WTC11 (cell line): ENCODE data around the gene KCNJ6. TPM values are rescaled to one million over a fixed set of nuclear protein-coding genes. Genes with fewer than 3 reads are reported as not detected.
"Not testable (repeated sequence)": the region's sequence is repeated elsewhere in the genome, so short reads cannot be mapped to it uniquely, and the experiment has no call there.

Source experiments
- ATAC-seq: fragments of 200-7000 bp; cut with Tn5 transposase; 2 replicates; pipeline ENCODE4 v1.10.0; 2021; ENCODE audit warnings: mild to moderate bottlenecking, moderate library complexity
- CTCF ChIA-PET: fragments of 300-600 bp; sonication (Branson Sonifier 250); formaldehyde crosslinking; loops from one replicate; lab custom pipeline; 2021; ENCODE audit warnings: antibody characterized with exemption; lab: Charles Lee
- POLR2A ChIA-PET: fragments of 350-600 bp; sonication (Branson Sonifier 250); formaldehyde crosslinking; loops from one replicate; lab custom pipeline; 2021; ENCODE audit warnings: antibody characterized with exemption; lab: Charles Lee
- DNase-seq: peaks from one replicate; pipeline ENCODE4 v3.0.0; 2021; ENCODE audit warnings: low spot score
- H3K27ac Mint-ChIP-seq: 2 replicates; pipeline ENCODE4 v1.8.0; 2021; ENCODE audit warnings: mixed read lengths
- H3K27me3 Mint-ChIP-seq: 2 replicates; pipeline ENCODE4 v1.8.0; 2021; ENCODE audit warnings: low read depth, mild to moderate bottlenecking, moderate library complexity, mixed read lengths
- H3K36me3 Mint-ChIP-seq: 2 replicates; pipeline ENCODE4 v1.8.0; 2021; ENCODE audit warnings: mixed read lengths
- H3K4me1 Mint-ChIP-seq: 2 replicates; pipeline ENCODE4 v1.8.0; 2022; ENCODE audit warnings: mixed read lengths
- H3K4me3 Mint-ChIP-seq: 2 replicates; pipeline ENCODE4 v1.8.0; 2021; ENCODE audit warnings: mild to moderate bottlenecking, moderate library complexity, mixed read lengths
- H3K9me3 Mint-ChIP-seq: 2 replicates; pipeline ENCODE4 v1.8.0; 2021; ENCODE audit warnings: mixed read lengths
- ATF1 ChIP-seq: sonication (generic); formaldehyde crosslinking; IDR thresholded peaks from 2 replicates; pipeline ENCODE4 v1.8.1; 2023; ENCODE audit warnings: mild to moderate bottlenecking, moderate library complexity, missing genetic modification reagents
- ELF4 ChIP-seq: sonication (generic); formaldehyde crosslinking; IDR thresholded peaks from 2 replicates; pipeline ENCODE4 v1.8.1; 2022; ENCODE audit warnings: low read depth, mild to moderate bottlenecking, moderate library complexity, missing genetic modification reagents
- ETV6 ChIP-seq: sonication (generic); formaldehyde crosslinking; IDR thresholded peaks from 2 replicates; pipeline ENCODE4 v1.8.1; 2022; ENCODE audit warnings: mild to moderate bottlenecking, missing genetic modification reagents
- GTF2I ChIP-seq: fragments of 250-450 bp; sonication (Bioruptor Pico); conservative IDR thresholded peaks from 2 replicates; pipeline ENCODE4 v1.4.0; 2021; ENCODE audit warnings: mild to moderate bottlenecking
- HMGA2 ChIP-seq: fragments of 250-450 bp; sonication (Bioruptor Pico); IDR thresholded peaks from 2 replicates; pipeline ENCODE4 v1.4.0; 2021; ENCODE audit warnings: mild to moderate bottlenecking, moderate library complexity
- KAT7 ChIP-seq: sonication (generic); formaldehyde crosslinking; IDR thresholded peaks from 2 replicates; pipeline ENCODE4 v1.8.1; 2023; ENCODE audit warnings: missing genetic modification reagents, mild to moderate bottlenecking, borderline replicate concordance
- NFYB ChIP-seq: sonication (generic); formaldehyde crosslinking; conservative IDR thresholded peaks from 2 replicates; pipeline ENCODE4 v1.8.0; 2022; ENCODE audit warnings: low read depth, missing genetic modification reagents
- NR2C2 ChIP-seq: sonication (generic); formaldehyde crosslinking; IDR thresholded peaks from 2 replicates; pipeline ENCODE4 v1.8.0; 2022; ENCODE audit warnings: mild to moderate bottlenecking, missing genetic modification reagents
- NR3C1 ChIP-seq: sonication (generic); formaldehyde crosslinking; conservative IDR thresholded peaks from 2 replicates; pipeline ENCODE4 v1.8.1; 2023; ENCODE audit warnings: low read depth, mild to moderate bottlenecking, missing genetic modification reagents
- RORB ChIP-seq: fragments of 250-450 bp; sonication (Bioruptor Pico); IDR thresholded peaks from 2 replicates; pipeline ENCODE4 v1.9.0; 2021; ENCODE audit warnings: mild to moderate bottlenecking
- SMAD3 ChIP-seq: sonication (generic); formaldehyde crosslinking; IDR thresholded peaks from 2 replicates; pipeline ENCODE4 v1.8.0; 2022; ENCODE audit warnings: missing genetic modification reagents, mild to moderate bottlenecking, borderline replicate concordance
- SOX15 ChIP-seq: fragments of 250-450 bp; sonication (Bioruptor Pico); IDR thresholded peaks from 2 replicates; pipeline ENCODE4 v1.9.0; 2021; ENCODE audit warnings: mild to moderate bottlenecking
- SP1 ChIP-seq: sonication (generic); formaldehyde crosslinking; conservative IDR thresholded peaks from 2 replicates; pipeline ENCODE4 v1.8.1; 2022; ENCODE audit warnings: missing genetic modification reagents
- ZNF317 ChIP-seq: sonication (generic); formaldehyde crosslinking; IDR thresholded peaks from 2 replicates; pipeline ENCODE4 v1.8.1; 2023; ENCODE audit warnings: low read depth, mild to moderate bottlenecking, moderate library complexity, missing genetic modification reagents, borderline replicate concordance
- ZNF423 ChIP-seq: fragments of 250-450 bp; sonication (Bioruptor Pico); IDR thresholded peaks from 2 replicates; pipeline ENCODE4 v2.1.2; 2022; ENCODE audit warnings: mild to moderate bottlenecking, moderate library complexity
- total RNA-seq: library from RNA; stranded (reverse); gene quantifications from 3 replicates; pipeline ENCODE4 v1.2.3, GENCODE V29; 2021
- TF ChIP-seq, protein P1 (sequence below): fragments of 250-450 bp; sonication (Bioruptor Pico); IDR thresholded peaks from 2 replicates; pipeline ENCODE4 v2.1.2; 2022; ENCODE audit warnings: mild to moderate bottlenecking, moderate library complexity
- TF ChIP-seq, protein P2 (sequence below): sonication (generic); formaldehyde crosslinking; IDR thresholded peaks from 2 replicates; pipeline ENCODE4 v1.8.1; 2022; ENCODE audit warnings: mild to moderate bottlenecking, moderate library complexity, missing genetic modification reagents
- TF ChIP-seq, protein P3 (sequence below): sonication (generic); formaldehyde crosslinking; IDR thresholded peaks from 2 replicates; pipeline ENCODE4 v1.8.1; 2022; ENCODE audit warnings: low read depth, missing genetic modification reagents, borderline replicate concordance
- TF ChIP-seq, protein P4 (sequence below): fragments of 250-450 bp; sonication (Bioruptor Pico); IDR thresholded peaks from 2 replicates; pipeline ENCODE4 v1.9.0; 2021; ENCODE audit warnings: moderate library complexity, mild to moderate bottlenecking, inconsistent platforms, borderline replicate concordance
- TF ChIP-seq, protein P5 (sequence below): fragments of 200-600 bp; IDR thresholded peaks from 2 replicates; pipeline ENCODE4 v1.8.0; 2022; ENCODE audit warnings: antibody characterized with exemption
- TF ChIP-seq, protein P6 (sequence below): fragments of 250-450 bp; sonication (Bioruptor Pico); IDR thresholded peaks from 2 replicates; pipeline ENCODE4 v1.8.0; 2021; ENCODE audit warnings: mild to moderate bottlenecking
- TF ChIP-seq, protein P7 (sequence below): sonication (generic); formaldehyde crosslinking; IDR thresholded peaks from 2 replicates; pipeline ENCODE4 v1.8.0; 2022; ENCODE audit warnings: mild to moderate bottlenecking, missing genetic modification reagents

The KCNJ6 gene
- total RNA-seq, 1 experiment from 2014 or later: 0.35 TPM

DNA sequence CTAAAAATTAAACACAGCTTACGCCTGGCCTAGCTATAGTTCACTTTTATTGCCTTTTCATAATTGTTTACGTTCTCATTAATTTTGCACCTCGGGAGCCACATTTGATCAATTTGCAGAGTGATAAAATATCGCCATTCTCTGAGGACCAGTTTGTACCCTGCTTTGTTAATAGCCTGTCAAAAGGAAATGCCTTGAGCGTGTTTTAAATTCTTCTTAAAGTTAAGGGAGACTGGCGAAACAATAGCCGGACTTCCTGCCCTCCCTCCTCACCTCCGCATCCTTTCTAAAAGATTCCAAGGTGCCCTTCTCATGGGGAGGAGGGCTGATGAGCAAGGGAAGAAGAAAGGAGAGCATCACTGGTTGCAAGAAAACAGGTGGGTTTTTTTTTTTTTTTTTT lies 271.6 kb downstream of the KCNJ6 start (continued):
- TF ChIP-seq NR2C2: no peak
- TF ChIP-seq, protein P1, sequence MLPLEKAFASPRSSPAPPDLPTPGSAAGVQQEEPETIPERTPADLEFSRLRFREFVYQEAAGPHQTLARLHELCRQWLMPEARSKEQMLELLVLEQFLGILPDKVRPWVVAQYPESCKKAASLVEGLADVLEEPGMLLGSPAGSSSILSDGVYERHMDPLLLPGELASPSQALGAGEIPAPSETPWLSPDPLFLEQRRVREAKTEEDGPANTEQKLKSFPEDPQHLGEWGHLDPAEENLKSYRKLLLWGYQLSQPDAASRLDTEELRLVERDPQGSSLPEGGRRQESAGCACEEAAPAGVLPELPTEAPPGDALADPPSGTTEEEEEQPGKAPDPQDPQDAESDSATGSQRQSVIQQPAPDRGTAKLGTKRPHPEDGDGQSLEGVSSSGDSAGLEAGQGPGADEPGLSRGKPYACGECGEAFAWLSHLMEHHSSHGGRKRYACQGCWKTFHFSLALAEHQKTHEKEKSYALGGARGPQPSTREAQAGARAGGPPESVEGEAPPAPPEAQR (CRISPR knock-in tag): no peak

DNA sequence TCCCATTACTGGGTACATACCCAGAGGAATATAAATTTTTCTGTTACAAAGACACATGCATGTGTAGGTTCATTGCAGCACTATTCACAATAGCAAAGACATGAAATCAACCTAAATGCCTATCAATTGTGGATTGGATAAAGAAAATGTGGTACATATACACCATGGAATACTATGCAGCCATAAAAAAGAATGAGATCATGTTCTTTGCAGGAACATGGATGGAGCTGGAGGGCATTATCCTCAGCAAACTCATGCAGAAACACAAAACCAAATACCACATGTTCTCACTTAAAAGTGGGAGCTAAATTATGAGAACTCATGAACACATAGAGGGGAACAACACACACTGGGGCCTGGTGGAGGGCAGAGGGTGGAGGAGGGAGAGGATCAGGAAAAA lies 272.4 kb downstream of the KCNJ6 start:
- CTCF ChIA-PET: interaction anchor here (0.6 to 3.5 kb wide), 7 partner anchors 11 to 477 kb away, joined by 3 to 11 read pairs (median 4); no protein-coding TSS in a partner anchor
- H3K27ac Mint-ChIP-seq, POLR2A ChIA-PET, H3K36me3 Mint-ChIP-seq, DNase-seq, ATAC-seq, H3K9me3 Mint-ChIP-seq, H3K27me3 Mint-ChIP-seq, H3K4me3 Mint-ChIP-seq: not testable (repeated sequence)
- H3K4me1 Mint-ChIP-seq: peaks cover 22% of the 10 kb centered on the region

DNA sequence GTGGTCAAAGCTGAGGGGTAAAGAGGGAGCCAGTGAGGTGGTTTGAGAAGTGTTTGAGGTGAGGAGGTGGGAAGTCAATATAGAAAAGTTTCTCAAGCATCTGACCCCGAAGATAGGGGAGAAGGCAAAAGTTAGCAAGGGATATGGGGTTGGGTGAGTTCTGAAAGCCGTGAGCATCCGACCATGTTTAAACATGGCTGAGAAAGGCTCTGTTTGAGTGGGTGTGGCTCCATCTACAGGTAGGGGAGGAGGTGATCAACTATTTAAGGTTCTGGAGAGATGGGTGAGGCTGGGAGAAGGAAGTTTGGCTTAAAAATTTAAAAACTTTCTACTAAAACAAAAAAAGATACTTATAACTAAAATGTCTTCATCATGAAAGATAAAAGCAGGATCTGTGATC lies 273.8 kb downstream of the KCNJ6 start:
- ChIA-PET CTCF (interaction anchor here (0.9 to 3.5 kb wide), 9 partner anchors 10 to 476 kb away, joined by 3 to 11 read pairs (median 3); no protein-coding TSS in a partner anchor), POLR2A (no interaction called here)
- H3K4me3 Mint-ChIP-seq: no peak overlapping the region
- DNase-seq: peak; percentile 47
- TF ChIP-seq, protein P2, sequence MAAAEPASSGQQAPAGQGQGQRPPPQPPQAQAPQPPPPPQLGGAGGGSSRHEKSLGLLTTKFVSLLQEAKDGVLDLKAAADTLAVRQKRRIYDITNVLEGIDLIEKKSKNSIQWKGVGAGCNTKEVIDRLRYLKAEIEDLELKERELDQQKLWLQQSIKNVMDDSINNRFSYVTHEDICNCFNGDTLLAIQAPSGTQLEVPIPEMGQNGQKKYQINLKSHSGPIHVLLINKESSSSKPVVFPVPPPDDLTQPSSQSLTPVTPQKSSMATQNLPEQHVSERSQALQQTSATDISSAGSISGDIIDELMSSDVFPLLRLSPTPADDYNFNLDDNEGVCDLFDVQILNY (CRISPR knock-in tag): no peak
- no peak for TF ChIP-seq SOX15 (CRISPR knock-in tag)
- TF ChIP-seq, protein P3, sequence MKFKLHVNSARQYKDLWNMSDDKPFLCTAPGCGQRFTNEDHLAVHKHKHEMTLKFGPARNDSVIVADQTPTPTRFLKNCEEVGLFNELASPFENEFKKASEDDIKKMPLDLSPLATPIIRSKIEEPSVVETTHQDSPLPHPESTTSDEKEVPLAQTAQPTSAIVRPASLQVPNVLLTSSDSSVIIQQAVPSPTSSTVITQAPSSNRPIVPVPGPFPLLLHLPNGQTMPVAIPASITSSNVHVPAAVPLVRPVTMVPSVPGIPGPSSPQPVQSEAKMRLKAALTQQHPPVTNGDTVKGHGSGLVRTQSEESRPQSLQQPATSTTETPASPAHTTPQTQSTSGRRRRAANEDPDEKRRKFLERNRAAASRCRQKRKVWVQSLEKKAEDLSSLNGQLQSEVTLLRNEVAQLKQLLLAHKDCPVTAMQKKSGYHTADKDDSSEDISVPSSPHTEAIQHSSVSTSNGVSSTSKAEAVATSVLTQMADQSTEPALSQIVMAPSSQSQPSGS (CRISPR knock-in tag): no peak
- TF ChIP-seq SMAD3: no peak
- H3K27me3 Mint-ChIP-seq: no peaks in the 10 kb centered on the region
- peak; percentile 90 for ATAC-seq
- peaks cover 17% of the 10 kb centered on the region for H3K9me3 Mint-ChIP-seq
- no peaks in the 10 kb centered on the region; the same call in 1 of the 2 replicates for H3K36me3 Mint-ChIP-seq
- peaks cover 22% of the 10 kb centered on the region for H3K4me1 Mint-ChIP-seq
- H3K27ac Mint-ChIP-seq: peak overlapping the region; percentile 20; the same call in 1 of the 2 replicates

DNA sequence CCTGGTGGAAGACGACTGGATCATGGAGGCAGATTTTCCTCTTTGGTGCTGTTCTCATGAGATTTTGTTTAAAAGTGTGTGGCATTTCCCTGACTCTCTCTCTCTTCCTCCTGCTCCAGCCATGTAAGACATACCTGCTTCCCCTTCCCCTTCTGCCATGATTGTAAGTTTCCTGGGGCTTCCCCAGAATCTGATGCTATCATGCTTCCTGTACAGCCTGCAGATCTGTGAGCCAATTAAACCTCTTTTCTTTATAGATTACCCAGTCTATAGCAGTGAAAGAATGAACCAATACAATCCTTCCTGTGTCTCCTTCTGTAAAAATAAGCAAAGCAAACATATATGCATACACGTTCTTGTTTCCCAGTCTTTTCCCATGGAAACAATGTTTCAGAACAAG lies 276.5 kb downstream of the KCNJ6 start:
- CTCF ChIA-PET: no interaction called here
- no peak for ATAC-seq
- POLR2A ChIA-PET: no interaction called here
- H3K9me3 Mint-ChIP-seq: peaks cover 18% of the 10 kb centered on the region
- no peak overlapping the region for H3K4me3 Mint-ChIP-seq
- H3K36me3 Mint-ChIP-seq: no peaks in the 10 kb centered on the region; the same call in 1 of the 2 replicates
- DNase-seq: no peak
- H3K27ac Mint-ChIP-seq: no peak overlapping the region; the same call in 1 of the 2 replicates
- H3K4me1 Mint-ChIP-seq: peaks cover 25% of the 10 kb centered on the region
- no peaks in the 10 kb centered on the region for H3K27me3 Mint-ChIP-seq
- TF ChIP-seq, protein P4, sequence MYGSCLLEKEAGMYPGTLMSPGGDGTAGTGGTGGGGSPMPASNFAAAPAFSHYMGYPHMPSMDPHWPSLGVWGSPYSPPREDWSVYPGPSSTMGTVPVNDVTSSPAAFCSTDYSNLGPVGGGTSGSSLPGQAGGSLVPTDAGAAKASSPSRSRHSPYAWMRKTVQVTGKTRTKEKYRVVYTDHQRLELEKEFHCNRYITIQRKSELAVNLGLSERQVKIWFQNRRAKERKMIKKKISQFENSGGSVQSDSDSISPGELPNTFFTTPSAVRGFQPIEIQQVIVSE (CRISPR knock-in tag): no peak
- TF ChIP-seq ZNF317 (CRISPR knock-in tag) (no peak), NFYB (no peak), RORB (CRISPR knock-in tag) (no peak), ELF4 (CRISPR knock-in tag) (no peak), HMGA2 (CRISPR knock-in tag) (no peak), ETV6 (CRISPR knock-in tag) (no peak), ZNF423 (CRISPR knock-in tag) (no peak), GTF2I (CRISPR knock-in tag) (no peak), SP1 (CRISPR knock-in tag) (no peak), NR3C1 (CRISPR knock-in tag) (no peak), ATF1 (CRISPR knock-in tag) (no peak), KAT7 (CRISPR knock-in tag) (no peak)
- TF ChIP-seq, protein P5, sequence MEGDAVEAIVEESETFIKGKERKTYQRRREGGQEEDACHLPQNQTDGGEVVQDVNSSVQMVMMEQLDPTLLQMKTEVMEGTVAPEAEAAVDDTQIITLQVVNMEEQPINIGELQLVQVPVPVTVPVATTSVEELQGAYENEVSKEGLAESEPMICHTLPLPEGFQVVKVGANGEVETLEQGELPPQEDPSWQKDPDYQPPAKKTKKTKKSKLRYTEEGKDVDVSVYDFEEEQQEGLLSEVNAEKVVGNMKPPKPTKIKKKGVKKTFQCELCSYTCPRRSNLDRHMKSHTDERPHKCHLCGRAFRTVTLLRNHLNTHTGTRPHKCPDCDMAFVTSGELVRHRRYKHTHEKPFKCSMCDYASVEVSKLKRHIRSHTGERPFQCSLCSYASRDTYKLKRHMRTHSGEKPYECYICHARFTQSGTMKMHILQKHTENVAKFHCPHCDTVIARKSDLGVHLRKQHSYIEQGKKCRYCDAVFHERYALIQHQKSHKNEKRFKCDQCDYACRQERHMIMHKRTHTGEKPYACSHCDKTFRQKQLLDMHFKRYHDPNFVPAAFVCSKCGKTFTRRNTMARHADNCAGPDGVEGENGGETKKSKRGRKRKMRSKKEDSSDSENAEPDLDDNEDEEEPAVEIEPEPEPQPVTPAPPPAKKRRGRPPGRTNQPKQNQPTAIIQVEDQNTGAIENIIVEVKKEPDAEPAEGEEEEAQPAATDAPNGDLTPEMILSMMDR: no peak
- TF ChIP-seq, protein P6, sequence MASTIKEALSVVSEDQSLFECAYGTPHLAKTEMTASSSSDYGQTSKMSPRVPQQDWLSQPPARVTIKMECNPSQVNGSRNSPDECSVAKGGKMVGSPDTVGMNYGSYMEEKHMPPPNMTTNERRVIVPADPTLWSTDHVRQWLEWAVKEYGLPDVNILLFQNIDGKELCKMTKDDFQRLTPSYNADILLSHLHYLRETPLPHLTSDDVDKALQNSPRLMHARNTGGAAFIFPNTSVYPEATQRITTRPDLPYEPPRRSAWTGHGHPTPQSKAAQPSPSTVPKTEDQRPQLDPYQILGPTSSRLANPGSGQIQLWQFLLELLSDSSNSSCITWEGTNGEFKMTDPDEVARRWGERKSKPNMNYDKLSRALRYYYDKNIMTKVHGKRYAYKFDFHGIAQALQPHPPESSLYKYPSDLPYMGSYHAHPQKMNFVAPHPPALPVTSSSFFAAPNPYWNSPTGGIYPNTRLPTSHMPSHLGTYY (CRISPR knock-in tag): no peak
- TF ChIP-seq, protein P7, sequence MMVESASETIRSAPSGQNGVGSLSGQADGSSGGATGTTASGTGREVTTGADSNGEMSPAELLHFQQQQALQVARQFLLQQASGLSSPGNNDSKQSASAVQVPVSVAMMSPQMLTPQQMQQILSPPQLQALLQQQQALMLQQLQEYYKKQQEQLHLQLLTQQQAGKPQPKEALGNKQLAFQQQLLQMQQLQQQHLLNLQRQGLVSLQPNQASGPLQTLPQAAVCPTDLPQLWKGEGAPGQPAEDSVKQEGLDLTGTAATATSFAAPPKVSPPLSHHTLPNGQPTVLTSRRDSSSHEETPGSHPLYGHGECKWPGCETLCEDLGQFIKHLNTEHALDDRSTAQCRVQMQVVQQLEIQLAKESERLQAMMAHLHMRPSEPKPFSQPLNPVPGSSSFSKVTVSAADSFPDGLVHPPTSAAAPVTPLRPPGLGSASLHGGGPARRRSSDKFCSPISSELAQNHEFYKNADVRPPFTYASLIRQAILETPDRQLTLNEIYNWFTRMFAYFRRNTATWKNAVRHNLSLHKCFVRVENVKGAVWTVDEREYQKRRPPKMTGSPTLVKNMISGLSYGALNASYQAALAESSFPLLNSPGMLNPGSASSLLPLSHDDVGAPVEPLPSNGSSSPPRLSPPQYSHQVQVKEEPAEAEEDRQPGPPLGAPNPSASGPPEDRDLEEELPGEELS: no peak
